Neural progenitor cell (in vitro differentiated cells): ENCODE measurements around the gene HPD. TPM values are rescaled to one million over a fixed set of nuclear protein-coding genes. Genes with fewer than 3 reads are reported as not detected.

Source experiments
- DNase-seq: peaks from one replicate; pipeline ENCODE4 v3.0.0-alpha.2; 2016; ENCODE audit warnings: low spot score
- H2AFZ ChIP-seq: fragments of 200-600 bp; sonication (generic); replicated peaks from 2 replicates; pipeline ENCODE4 v1.6.1; 2016; ENCODE audit warnings: antibody characterized with exemption
- H3F3A ChIP-seq: fragments of 200-600 bp; sonication (generic); 2 replicates; pipeline ENCODE4 v1.6.1; 2016; ENCODE audit warnings: antibody characterized with exemption, low read depth
- H3K27ac ChIP-seq: fragments of 200-600 bp; sonication (generic); 2 replicates; pipeline ENCODE4 v1.5.1; 2016; ENCODE audit warnings: mild to moderate bottlenecking
- H3K27me3 ChIP-seq: fragments of 200-600 bp; sonication (generic); 2 replicates; pipeline ENCODE4 v1.6.1; 2016; ENCODE audit warnings: mild to moderate bottlenecking, moderate library complexity
- H3K36me3 ChIP-seq: fragments of 200-600 bp; sonication (generic); 2 replicates; pipeline ENCODE4 v1.5.1; 2016
- H3K4me1 ChIP-seq: fragments of 200-600 bp; sonication (generic); 2 replicates; pipeline ENCODE4 v1.6.1; 2016; ENCODE audit warnings: mixed run types
- H3K4me2 ChIP-seq: fragments of 200-600 bp; sonication (generic); 2 replicates; pipeline ENCODE4 v1.6.1; 2016
- H3K4me3 ChIP-seq: fragments of 200-600 bp; sonication (generic); 2 replicates; pipeline ENCODE4 v1.5.1; 2016
- H3K79me2 ChIP-seq: fragments of 200-600 bp; sonication (generic); 2 replicates; pipeline ENCODE4 v1.6.1; 2016; ENCODE audit warnings: low read depth
- H3K9ac ChIP-seq: fragments of 200-600 bp; sonication (generic); 2 replicates; pipeline ENCODE4 v1.6.1; 2016
- H3K9me3 ChIP-seq: fragments of 200-600 bp; sonication (generic); 2 replicates; pipeline ENCODE4 v1.5.1; 2016; ENCODE audit warnings: low read depth
- H4K20me1 ChIP-seq: fragments of 200-600 bp; sonication (generic); 2 replicates; pipeline ENCODE4 v1.6.1; 2016; ENCODE audit warnings: low read depth
- H3K27ac Mint-ChIP-seq: 3 replicates; pipeline ENCODE4 v1.8.0; 2021; ENCODE audit warnings: mixed read lengths
- H3K27me3 Mint-ChIP-seq: 2 replicates; pipeline ENCODE4 v1.8.0; 2022; ENCODE audit warnings: low read depth, mild to moderate bottlenecking, inconsistent platforms, moderate library complexity, mixed read lengths; ENCODE audit not compliant: insufficient read depth
- H3K36me3 Mint-ChIP-seq: 3 replicates; pipeline ENCODE4 v1.8.0; 2021; ENCODE audit warnings: mixed read lengths
- H3K4me1 Mint-ChIP-seq: 3 replicates; pipeline ENCODE4 v1.8.0; 2021; ENCODE audit warnings: mixed read lengths
- H3K4me3 Mint-ChIP-seq: 3 replicates; pipeline ENCODE4 v1.8.0; 2021; ENCODE audit warnings: mild to moderate bottlenecking, moderate library complexity, mixed read lengths
- H3K9me3 Mint-ChIP-seq: 3 replicates; pipeline ENCODE4 v1.8.0; 2020; ENCODE audit warnings: mixed read lengths
- CTCF ChIP-seq: fragments of 200-600 bp; sonication (generic); IDR thresholded peaks from 2 replicates; pipeline ENCODE4 v1.5.1; 2017; ENCODE audit warnings: antibody characterized with exemption, mild to moderate bottlenecking
- EZH2 ChIP-seq: fragments of 200-600 bp; sonication (generic); IDR thresholded peaks from 2 replicates; pipeline ENCODE4 v1.6.1; 2017; ENCODE audit warnings: antibody characterized with exemption, mild to moderate bottlenecking, moderate library complexity
- EZH2phosphoT487 ChIP-seq: fragments of 200-600 bp; sonication (generic); IDR thresholded peaks from 2 replicates; pipeline ENCODE4 v1.6.1; 2017; ENCODE audit warnings: antibody characterized with exemption
- total RNA-seq: library from RNA; depleted of rRNA; stranded (reverse); fragments of >200 nt; gene quantifications from 2 replicates; pipeline ENCODE4 v1.2.3, GENCODE V29; 2015; ENCODE audit warnings: low replicate concordance

Gene HPD
- total RNA-seq, 1 donor from 2014 or later = not detected

GRCh38 chr12:121826318-121827150 lies 32.1 kb downstream of the HPD start:
- DNase-seq = no peak
- H3K36me3 Mint-ChIP-seq = peaks cover 25% of the 10 kb centered on the region
- H3K27me3 Mint-ChIP-seq = peaks cover 7% of the 10 kb centered on the region
- H3K4me3 ChIP-seq = no peak overlapping the region
- no peaks in the 10 kb centered on the region for H4K20me1 ChIP-seq
- no peaks in the 10 kb centered on the region for H3K9me3 Mint-ChIP-seq
- H3K4me1 Mint-ChIP-seq = no peaks in the 10 kb centered on the region
- H3K27ac Mint-ChIP-seq = peak overlapping the region; percentile 97
- no peaks in the 10 kb centered on the region for H3K79me2 ChIP-seq
- no peak overlapping the region for H3K4me3 Mint-ChIP-seq
- TF ChIP-seq CTCF (no peak), EZH2phosphoT487 (no peak), EZH2 (no peak)
- H3K9me3 ChIP-seq = no peaks in the 10 kb centered on the region
- H3K4me2 ChIP-seq = no peak overlapping the region
- H3K4me1 ChIP-seq = no peaks in the 10 kb centered on the region
- no peaks in the 10 kb centered on the region for H3K27me3 ChIP-seq
- H2AFZ ChIP-seq = no peak overlapping the region
- H3K9ac ChIP-seq = no peak overlapping the region
- H3K27ac ChIP-seq = no peak overlapping the region
- H3K36me3 ChIP-seq = no peaks in the 10 kb centered on the region
- H3F3A ChIP-seq = no peaks in the 10 kb centered on the region

- Histone ChIP-seq H3F3A (no peaks in the 10 kb centered on the region), H3K27me3 (no peaks in the 10 kb centered on the region), H3K4me1 (no peaks in the 10 kb centered on the region), H4K20me1 (no peaks in the 10 kb centered on the region), H2AFZ (no peak overlapping the region), H3K36me3 (no peaks in the 10 kb centered on the region), H3K9ac (no peak overlapping the region), H3K79me2 (no peaks in the 10 kb centered on the region), H3K4me2 (no peak overlapping the region), H3K9me3 (no peaks in the 10 kb centered on the region), H3K27ac (no peak overlapping the region), H3K4me3 (no peak overlapping the region)
- DNase-seq = no peak
- H3K4me1 Mint-ChIP-seq = no peaks in the 10 kb centered on the region
- H3K4me3 Mint-ChIP-seq = no peak overlapping the region
- no peak for TF ChIP-seq CTCF
- H3K36me3 Mint-ChIP-seq = peaks cover 25% of the 10 kb centered on the region
- no peaks in the 10 kb centered on the region for H3K9me3 Mint-ChIP-seq
- no peak overlapping the region for H3K27ac Mint-ChIP-seq
- H3K27me3 Mint-ChIP-seq = peaks cover 10% of the 10 kb centered on the region
These were observed 33.6 kb downstream of the HPD start for GRCh38 chr12:121825041-121825523.

GRCh38 chr12:121823727-121824115 lies 34.9 kb downstream of the HPD start:
- Mint-ChIP-seq H3K4me1 (no peaks in the 10 kb centered on the region), H3K27ac (no peak overlapping the region), H3K9me3 (no peaks in the 10 kb centered on the region), H3K4me3 (no peak overlapping the region), H3K27me3 (peaks cover 11% of the 10 kb centered on the region), H3K36me3 (peaks cover 24% of the 10 kb centered on the region)
- no peaks in the 10 kb centered on the region for H3F3A ChIP-seq
- no peaks in the 10 kb centered on the region for H3K4me1 ChIP-seq
- no peaks in the 10 kb centered on the region for H3K9me3 ChIP-seq
- no peak for TF ChIP-seq CTCF
- no peak for TF ChIP-seq EZH2
- TF ChIP-seq EZH2phosphoT487 = no peak
- H3K4me3 ChIP-seq = no peak overlapping the region
- no peak for DNase-seq
- H3K27ac ChIP-seq = no peak overlapping the region
- H2AFZ ChIP-seq = no peak overlapping the region
- H4K20me1 ChIP-seq = no peaks in the 10 kb centered on the region
- H3K36me3 ChIP-seq = no peaks in the 10 kb centered on the region
- no peaks in the 10 kb centered on the region for H3K79me2 ChIP-seq
- no peak overlapping the region for H3K4me2 ChIP-seq
- no peak overlapping the region for H3K9ac ChIP-seq
- H3K27me3 ChIP-seq = no peaks in the 10 kb centered on the region
